Liver (tissue), 9 donors: ENCODE measurements around the gene GLIS1. TPM values are rescaled to one million over a fixed set of nuclear protein-coding genes. Genes with fewer than 3 reads are reported as not detected.
A peak's percentile ranks its signal among the peaks of the same experiment; 100 is the strongest.

Experiments used
- DNase-seq: peaks from one replicate; pipeline ENCODE4 v3.0.0-alpha.2; 2017; ENCODE audit warnings: low spot score
- H3K27ac ChIP-seq, 2 donors: one replicate each; pipeline ENCODE4 v1.7.0; 2013; ENCODE audit warnings: inconsistent platforms in 2 of 2, low read length in 2 of 2, control low read depth in 1 of 2, low read depth in 1 of 2, mild to moderate bottlenecking in 1 of 2
- H3K27me3 ChIP-seq, 4 donors: one replicate each; pipeline versions ENCODE4 v1.6.1 to v1.7.0; 2013; ENCODE audit warnings: low read length in 3 of 4, inconsistent platforms in 1 of 4, mild to moderate bottlenecking in 1 of 4, moderate library complexity in 1 of 4; ENCODE audit not compliant: control insufficient read depth in 4 of 4, insufficient read depth in 4 of 4
- H3K36me3 ChIP-seq, 4 donors: one replicate each; pipeline versions ENCODE4 v1.6.1 to v1.7.0; 2013; ENCODE audit warnings: low read length in 3 of 4, mild to moderate bottlenecking in 3 of 4, low read depth in 1 of 4, moderate library complexity in 1 of 4; ENCODE audit not compliant: control insufficient read depth in 4 of 4, insufficient read depth in 3 of 4
- H3K4me1 ChIP-seq, 4 donors: one replicate each; pipeline versions ENCODE4 v1.6.1 to v1.7.0; 2013; ENCODE audit warnings: low read length in 3 of 4, mild to moderate bottlenecking in 3 of 4, moderate library complexity in 1 of 4; ENCODE audit not compliant: control insufficient read depth in 4 of 4, insufficient read depth in 4 of 4
- H3K4me3 ChIP-seq, 3 donors: one replicate each; pipeline versions ENCODE4 v1.6.1 to v1.7.0; 2013; ENCODE audit warnings: low read length in 3 of 3, control low read depth in 1 of 3, low read depth in 1 of 3, mild to moderate bottlenecking in 1 of 3
- H3K9ac ChIP-seq, 2 donors: one replicate each; pipeline ENCODE4 v1.7.0; 2013; ENCODE audit warnings: low read length in 2 of 2, mild to moderate bottlenecking in 2 of 2, moderate library complexity in 2 of 2, control low read depth in 1 of 2, low read depth in 1 of 2
- H3K9me3 ChIP-seq, 4 donors: one replicate each; pipeline versions ENCODE4 v1.6.1 to v1.7.0; 2013; ENCODE audit warnings: low read length in 3 of 4; ENCODE audit not compliant: control insufficient read depth in 4 of 4
- EGR1 ChIP-seq, 2 donors: IDR thresholded peaks; 2 replicates each; pipeline ENCODE4 v1.6.1; 2016 to 2018; ENCODE audit warnings: antibody characterized with exemption in 2 of 2, low read depth in 2 of 2
- FOXA1 ChIP-seq: IDR thresholded peaks from 2 replicates; pipeline ENCODE4 v1.6.1; 2016; ENCODE audit warnings: antibody characterized with exemption
- FOXA2 ChIP-seq: IDR thresholded peaks from 2 replicates; pipeline ENCODE4 v1.6.1; 2016; ENCODE audit warnings: antibody characterized with exemption
- GABPA ChIP-seq, 2 donors: IDR thresholded peaks in 1 of 2; conservative IDR thresholded peaks in 1 of 2; 2 replicates each; pipeline ENCODE4 v1.6.1; 2016; ENCODE audit warnings: antibody characterized with exemption in 2 of 2, mild to moderate bottlenecking in 1 of 2, moderate library complexity in 1 of 2
- HNF4A ChIP-seq, 2 donors: conservative IDR thresholded peaks; 2 replicates each; pipeline ENCODE4 v1.6.1; 2016; ENCODE audit warnings: antibody characterized with exemption in 2 of 2, mild to moderate bottlenecking in 2 of 2
- HNF4G ChIP-seq: IDR thresholded peaks from 2 replicates; pipeline ENCODE4 v1.6.1; 2016; ENCODE audit warnings: antibody characterized with exemption
- NR2F2 ChIP-seq: IDR thresholded peaks from 2 replicates; pipeline ENCODE4 v1.6.1; 2016; ENCODE audit warnings: antibody characterized with exemption
- RAD21 ChIP-seq, 2 donors: IDR thresholded peaks; 2 replicates each; pipeline ENCODE4 v1.6.1; 2016; ENCODE audit warnings: antibody characterized with exemption in 2 of 2, mild to moderate bottlenecking in 2 of 2
- RXRA ChIP-seq, 2 donors: IDR thresholded peaks; 2 replicates each; pipeline ENCODE4 v1.6.1; 2017 to 2018; ENCODE audit warnings: antibody characterized with exemption in 2 of 2, mild to moderate bottlenecking in 1 of 2
- SP1 ChIP-seq: IDR thresholded peaks from 2 replicates; pipeline ENCODE4 v1.6.1; 2018; ENCODE audit warnings: antibody characterized with exemption, mild to moderate bottlenecking
- TAF1 ChIP-seq: conservative IDR thresholded peaks from 2 replicates; pipeline ENCODE4 v1.6.1; 2016; ENCODE audit warnings: antibody characterized with exemption, mild to moderate bottlenecking
- YY1 ChIP-seq: IDR thresholded peaks from 2 replicates; pipeline ENCODE4 v1.6.1; 2016; ENCODE audit warnings: antibody characterized with exemption, mild to moderate bottlenecking
- WGBS: extraction: QIAGEN DNeasy Blood & Tissue Kit; methylation state at CpG from one replicate; pipeline ENCODE4 v1.1.7; 2013; 5-methylcytosine and 5-hydroxymethylcytosine counted together
- polyA plus RNA-seq, 2 donors: library from polyadenylated mRNA; stranded (reverse) in 1 of 2; unstranded in 1 of 2; fragments of 200-250 nt in 1 of 2; fragments of >200 nt in 1 of 2; fragmentation: Nextera tagmentation in 1 of 2; extraction: Ambion mirVana in 1 of 2; gene quantifications; one replicate each; pipeline versions ENCODE4 v1.2.1 to v1.2.3, GENCODE V29; 2013 to 2015
- total RNA-seq, 2 donors: library from RNA; depleted of rRNA; stranded (reverse); fragments of >200 nt; gene quantifications; one replicate each; pipeline ENCODE4 v1.2.3, GENCODE V29; 2014
- TF ChIP-seq, protein P1 (sequence below): fragments of 150-350 bp; IDR thresholded peaks from 2 replicates; pipeline ENCODE4 v1.5.1; 2017; ENCODE audit warnings: improper control_type of control experiment, low read depth, low read length; ENCODE audit not compliant: missing input control
- TF ChIP-seq, protein P2 (sequence below): IDR thresholded peaks from 2 replicates; pipeline ENCODE4 v1.6.1; 2016; ENCODE audit warnings: antibody characterized with exemption
- TF ChIP-seq, protein P3 (sequence below): IDR thresholded peaks from 2 replicates; pipeline ENCODE4 v1.6.1; 2016; ENCODE audit warnings: antibody characterized with exemption
- TF ChIP-seq, protein P4 (sequence below): IDR thresholded peaks from 2 replicates; pipeline ENCODE4 v1.6.1; 2016; ENCODE audit warnings: antibody characterized with exemption
- donor health status: healthy.
- donor health status: healthy.
- donor health status: healthy.
- donor health status: healthy.
- donor health status: healthy.

The GLIS1 gene
- total and polyA plus RNA-seq, 4 donors, result under 0.01 to 0.05 TPM; not detected in 2

DNA sequence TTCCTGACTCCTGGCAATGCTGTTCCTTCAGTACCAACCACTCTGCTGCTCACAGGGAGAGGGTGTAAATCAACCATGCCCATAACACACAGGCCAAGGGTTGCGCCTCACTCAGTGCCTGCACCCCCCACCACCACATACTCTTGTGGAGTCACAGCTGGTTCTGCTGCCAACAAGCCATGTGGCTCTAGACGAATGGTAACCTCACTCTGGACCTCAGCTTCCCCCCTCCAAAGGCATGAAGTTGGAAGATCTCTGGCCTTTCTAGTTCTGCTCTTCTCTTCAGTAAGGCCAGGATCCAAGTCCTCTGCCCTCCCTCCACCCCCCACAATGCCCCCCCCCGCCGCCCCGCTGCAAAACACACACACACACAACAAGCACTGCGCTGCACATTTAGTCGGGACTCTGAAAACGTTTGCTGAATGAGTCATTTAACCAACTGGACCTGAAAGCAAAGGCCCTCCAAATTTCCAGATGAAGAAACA lies 1.7 kb upstream of the GLIS1 start:
- WGBS, result 57% methylated on average over 8 of the region's 8 CpGs
- Histone ChIP-seq H3K9ac (no peak overlapping the region), H3K27me3 (peaks cover 4 to 19% (median 8%) of the 10 kb centered on the region in 4 donors)

DNA sequence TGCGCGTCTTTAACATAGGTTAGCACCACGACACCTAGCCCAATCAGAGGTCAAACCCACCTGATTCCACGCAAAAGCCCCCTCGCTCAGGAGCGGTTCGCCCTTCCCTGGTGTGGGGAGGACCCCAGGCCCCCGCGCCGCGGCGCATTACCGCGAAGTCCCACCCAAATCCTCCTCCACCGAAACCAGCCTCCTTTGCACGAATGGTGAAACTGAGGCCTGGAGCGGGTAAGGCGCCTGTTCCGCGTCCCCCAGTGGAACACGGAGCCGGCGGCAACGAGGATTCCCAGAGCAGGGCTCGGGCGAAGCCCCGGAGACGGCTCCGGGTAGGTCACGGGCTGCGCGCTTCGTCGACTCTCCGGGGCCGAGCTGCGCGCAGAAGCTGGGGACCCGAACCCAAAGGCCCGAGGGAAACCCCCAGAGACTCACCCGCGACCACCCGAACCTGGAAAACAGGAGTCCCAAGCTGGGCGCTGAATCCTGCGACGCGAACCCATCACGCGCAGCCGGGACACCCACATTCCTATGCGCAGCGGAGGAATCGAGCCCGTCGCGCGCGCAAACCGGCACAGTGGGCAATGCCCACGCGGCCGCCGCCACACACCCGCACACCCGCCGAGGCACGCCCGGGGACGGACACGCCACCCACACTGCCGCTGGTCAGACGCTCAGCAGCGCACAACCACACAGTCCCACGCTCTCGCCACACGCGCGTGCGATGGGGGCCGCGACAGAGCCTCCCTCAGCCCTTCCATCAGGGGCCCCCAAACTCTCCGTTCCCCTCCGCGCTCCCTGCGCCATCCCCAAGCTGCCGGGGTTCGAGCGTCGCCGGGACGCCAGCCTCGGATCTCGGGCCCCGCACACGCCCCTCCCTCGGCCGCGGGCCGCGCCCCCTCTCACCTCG lies 507 bp downstream of the GLIS1 start:
- 4% methylated on average over 101 of the region's 101 CpGs for WGBS
- Histone ChIP-seq H3K4me1 (peaks cover 13 to 22% (median 16%) of the 10 kb centered on the region in 4 donors), H3K27ac (no peak overlapping the region), H3K4me3 (peak overlapping the region in 2 of 3 donors; percentile 45 to 66), H3K27me3 (peaks cover 4 to 22% (median 8%) of the 10 kb centered on the region in 4 donors), H3K9me3 (peaks cover 0 to 10% (median 7%) of the 10 kb centered on the region in 4 donors), H3K36me3 (no peaks in the 10 kb centered on the region), H3K9ac (no peak overlapping the region)
- DNase-seq, result no peak
- no peak for TF ChIP-seq GABPA (IDR thresholded peaks at IDR 0.05 in 1 of 2, conservative IDR thresholded peaks at IDR 0.05 in 1 of 2)
- TF ChIP-seq, protein P1, sequence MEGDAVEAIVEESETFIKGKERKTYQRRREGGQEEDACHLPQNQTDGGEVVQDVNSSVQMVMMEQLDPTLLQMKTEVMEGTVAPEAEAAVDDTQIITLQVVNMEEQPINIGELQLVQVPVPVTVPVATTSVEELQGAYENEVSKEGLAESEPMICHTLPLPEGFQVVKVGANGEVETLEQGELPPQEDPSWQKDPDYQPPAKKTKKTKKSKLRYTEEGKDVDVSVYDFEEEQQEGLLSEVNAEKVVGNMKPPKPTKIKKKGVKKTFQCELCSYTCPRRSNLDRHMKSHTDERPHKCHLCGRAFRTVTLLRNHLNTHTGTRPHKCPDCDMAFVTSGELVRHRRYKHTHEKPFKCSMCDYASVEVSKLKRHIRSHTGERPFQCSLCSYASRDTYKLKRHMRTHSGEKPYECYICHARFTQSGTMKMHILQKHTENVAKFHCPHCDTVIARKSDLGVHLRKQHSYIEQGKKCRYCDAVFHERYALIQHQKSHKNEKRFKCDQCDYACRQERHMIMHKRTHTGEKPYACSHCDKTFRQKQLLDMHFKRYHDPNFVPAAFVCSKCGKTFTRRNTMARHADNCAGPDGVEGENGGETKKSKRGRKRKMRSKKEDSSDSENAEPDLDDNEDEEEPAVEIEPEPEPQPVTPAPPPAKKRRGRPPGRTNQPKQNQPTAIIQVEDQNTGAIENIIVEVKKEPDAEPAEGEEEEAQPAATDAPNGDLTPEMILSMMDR, result no peak
- TF ChIP-seq, protein P2, sequence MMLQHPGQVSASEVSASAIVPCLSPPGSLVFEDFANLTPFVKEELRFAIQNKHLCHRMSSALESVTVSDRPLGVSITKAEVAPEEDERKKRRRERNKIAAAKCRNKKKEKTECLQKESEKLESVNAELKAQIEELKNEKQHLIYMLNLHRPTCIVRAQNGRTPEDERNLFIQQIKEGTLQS, result no peak
- no peak for TF ChIP-seq NR2F2
- TF ChIP-seq FOXA2, result no peak
- no peak for TF ChIP-seq SP1
- no peak for TF ChIP-seq HNF4A (conservative IDR thresholded peaks at IDR 0.05)
- TF ChIP-seq, protein P3, sequence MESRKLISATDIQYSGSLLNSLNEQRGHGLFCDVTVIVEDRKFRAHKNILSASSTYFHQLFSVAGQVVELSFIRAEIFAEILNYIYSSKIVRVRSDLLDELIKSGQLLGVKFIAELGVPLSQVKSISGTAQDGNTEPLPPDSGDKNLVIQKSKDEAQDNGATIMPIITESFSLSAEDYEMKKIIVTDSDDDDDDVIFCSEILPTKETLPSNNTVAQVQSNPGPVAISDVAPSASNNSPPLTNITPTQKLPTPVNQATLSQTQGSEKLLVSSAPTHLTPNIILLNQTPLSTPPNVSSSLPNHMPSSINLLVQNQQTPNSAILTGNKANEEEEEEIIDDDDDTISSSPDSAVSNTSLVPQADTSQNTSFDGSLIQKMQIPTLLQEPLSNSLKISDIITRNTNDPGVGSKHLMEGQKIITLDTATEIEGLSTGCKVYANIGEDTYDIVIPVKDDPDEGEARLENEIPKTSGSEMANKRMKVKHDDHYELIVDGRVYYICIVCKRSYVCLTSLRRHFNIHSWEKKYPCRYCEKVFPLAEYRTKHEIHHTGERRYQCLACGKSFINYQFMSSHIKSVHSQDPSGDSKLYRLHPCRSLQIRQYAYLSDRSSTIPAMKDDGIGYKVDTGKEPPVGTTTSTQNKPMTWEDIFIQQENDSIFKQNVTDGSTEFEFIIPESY, result no peak
- TF ChIP-seq FOXA1, result no peak
- no peak for TF ChIP-seq EGR1 (IDR thresholded peaks at IDR 0.05; ENCODE audit: low read depth in 2 of 2)
- TF ChIP-seq RXRA (IDR thresholded peaks at IDR 0.05), result no peak
- TF ChIP-seq, protein P4, sequence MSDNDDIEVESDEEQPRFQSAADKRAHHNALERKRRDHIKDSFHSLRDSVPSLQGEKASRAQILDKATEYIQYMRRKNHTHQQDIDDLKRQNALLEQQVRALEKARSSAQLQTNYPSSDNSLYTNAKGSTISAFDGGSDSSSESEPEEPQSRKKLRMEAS, result no peak
- no peak for TF ChIP-seq TAF1

More for the DNA sequence above, 1.7 kb upstream of the GLIS1 start:
- H3K9me3 ChIP-seq, result peaks cover 0 to 10% (median 8%) of the 10 kb centered on the region in 4 donors
- DNase-seq, result no peak
- peaks cover 13 to 22% (median 16%) of the 10 kb centered on the region in 4 donors for H3K4me1 ChIP-seq
- no peaks in the 10 kb centered on the region for H3K36me3 ChIP-seq
- H3K4me3 ChIP-seq, result no peak overlapping the region
- no peak overlapping the region for H3K27ac ChIP-seq
- no peak for TF ChIP-seq HNF4G
- TF ChIP-seq NR2F2, result no peak
- TF ChIP-seq, protein P4, result no peak
- TF ChIP-seq GABPA (IDR thresholded peaks at IDR 0.05 in 1 of 2, conservative IDR thresholded peaks at IDR 0.05 in 1 of 2), result no peak
- TF ChIP-seq TAF1, result no peak
- no peak for TF ChIP-seq HNF4A (conservative IDR thresholded peaks at IDR 0.05)
- TF ChIP-seq RXRA (IDR thresholded peaks at IDR 0.05), result no peak
- TF ChIP-seq YY1, result no peak
- TF ChIP-seq RAD21 (IDR thresholded peaks at IDR 0.05), result no peak
- TF ChIP-seq, protein P3, result no peak
- TF ChIP-seq, protein P1, result no peak
- TF ChIP-seq, protein P2, result no peak
- no peak for TF ChIP-seq FOXA1
- TF ChIP-seq EGR1 (IDR thresholded peaks at IDR 0.05; ENCODE audit: low read depth in 2 of 2), result no peak
- TF ChIP-seq FOXA2, result no peak
